SH-SY5Y (cell line): ENCODE results near the gene RAB5A.

Source experiments
- GATA2 ChIP-seq: IDR thresholded peaks from 2 replicates; pipeline ENCODE4 v1.6.1; 2011; ENCODE audit warnings: mild to moderate bottlenecking, low read depth, low read length
- GATA3 ChIP-seq: IDR thresholded peaks from 2 replicates; pipeline ENCODE4 v1.6.1; 2011; ENCODE audit warnings: low read depth, mild to moderate bottlenecking, low read length, moderate library complexity

DNA sequence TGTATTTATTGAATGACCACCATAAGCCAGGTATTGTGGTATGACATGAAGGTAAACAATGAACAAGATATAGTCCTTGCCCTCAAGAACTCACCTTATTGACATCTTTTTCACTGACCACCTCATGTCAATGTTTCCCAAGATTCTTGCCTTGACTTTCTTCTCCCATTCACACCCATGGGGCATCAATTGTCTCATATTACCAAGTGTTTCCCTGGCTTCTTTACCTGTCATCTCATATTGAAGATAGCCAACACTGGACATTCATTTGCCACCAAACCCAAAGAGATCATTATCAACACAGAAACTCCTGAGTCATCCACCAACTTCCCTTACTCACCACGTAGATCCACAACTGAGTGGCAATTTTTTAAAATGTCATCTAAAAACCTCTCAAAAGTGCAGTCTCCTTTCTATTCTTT, 15.1 kb upstream of the RAB5A start:
- TF ChIP-seq GATA2 (no peak), GATA3 (no peak)
